ENCODE results near the gene BLOC1S1.

The BLOC1S1 gene

DNA sequence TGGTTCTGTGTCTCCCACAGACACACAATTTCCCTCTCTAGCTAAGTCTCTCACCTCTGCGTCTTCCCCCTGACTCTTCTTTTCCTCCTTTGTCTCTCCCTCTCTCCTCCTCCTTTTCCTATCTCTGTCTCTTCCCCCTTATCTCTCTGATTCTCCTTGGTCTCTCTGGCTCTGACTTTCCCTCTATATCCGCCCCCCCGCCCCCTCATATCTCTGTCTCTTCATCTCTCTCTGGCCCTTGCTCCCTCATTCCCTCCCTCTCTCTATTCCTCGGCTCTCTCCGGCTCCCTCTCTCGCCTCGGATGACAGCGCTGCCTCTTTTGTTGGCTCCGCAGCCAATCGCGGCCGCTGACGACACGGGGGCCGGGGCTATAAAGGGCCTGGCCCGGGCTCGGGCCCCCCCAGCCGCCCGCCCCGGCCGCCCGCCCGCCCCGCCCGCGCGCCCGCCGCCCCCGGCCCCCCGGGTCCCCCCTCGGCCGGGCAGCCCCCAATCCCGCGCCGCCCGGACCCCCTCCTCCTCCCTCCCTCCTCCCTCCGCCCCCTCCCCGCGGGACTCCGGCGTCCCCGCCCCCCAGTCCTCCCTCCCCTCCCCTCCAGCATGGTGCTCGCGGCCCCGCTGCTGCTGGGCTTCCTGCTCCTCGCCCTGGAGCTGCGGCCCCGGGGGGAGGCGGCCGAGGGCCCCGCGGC is 27.0 kb downstream of the BLOC1S1 start, which contains the start of gene GDF11:
Gene GDF11, plus strand, starts transcription at position 404 of the 687 bp plus-strand sequence. Its CDS starts 195 bp downstream, at position 599.
- H3K4me1 ChIP-seq (ENCODE audit: insufficient read depth, insufficient read length) = peaks cover 8% of the 10 kb centered on the region
- no peak for DNase-seq (ENCODE audit: low read depth, low spot score)
- H3K36me3 ChIP-seq (ENCODE audit: insufficient read depth, insufficient read length, low read length) = peaks cover under 1% of the 10 kb centered on the region
- H3K4me3 ChIP-seq (ENCODE audit: insufficient read length, low read depth) = peak within 1 kb of the TSS; percentile 98
- H3K9ac ChIP-seq (ENCODE audit: insufficient read length, low read depth) = peak within 1 kb of the TSS; percentile 98
- H3K9me3 ChIP-seq (ENCODE audit: insufficient read depth, low read length) = no peaks in the 10 kb centered on the region
- peaks cover 3% of the 10 kb centered on the region for H3K27me3 ChIP-seq (ENCODE audit: insufficient read depth, insufficient read length)
- TF ChIP-seq ZNF274 (IDR thresholded peaks at IDR 0.05; ENCODE audit: low read depth, low read length) = no peak
- no peak for TF ChIP-seq SUZ12 (IDR thresholded peaks at IDR 0.05; ENCODE audit: extremely low read depth, insufficient read depth, insufficient read length)
- no peak for TF ChIP-seq YY1 (IDR thresholded peaks at IDR 0.05; ENCODE audit: insufficient read depth, insufficient read length)

DNA sequence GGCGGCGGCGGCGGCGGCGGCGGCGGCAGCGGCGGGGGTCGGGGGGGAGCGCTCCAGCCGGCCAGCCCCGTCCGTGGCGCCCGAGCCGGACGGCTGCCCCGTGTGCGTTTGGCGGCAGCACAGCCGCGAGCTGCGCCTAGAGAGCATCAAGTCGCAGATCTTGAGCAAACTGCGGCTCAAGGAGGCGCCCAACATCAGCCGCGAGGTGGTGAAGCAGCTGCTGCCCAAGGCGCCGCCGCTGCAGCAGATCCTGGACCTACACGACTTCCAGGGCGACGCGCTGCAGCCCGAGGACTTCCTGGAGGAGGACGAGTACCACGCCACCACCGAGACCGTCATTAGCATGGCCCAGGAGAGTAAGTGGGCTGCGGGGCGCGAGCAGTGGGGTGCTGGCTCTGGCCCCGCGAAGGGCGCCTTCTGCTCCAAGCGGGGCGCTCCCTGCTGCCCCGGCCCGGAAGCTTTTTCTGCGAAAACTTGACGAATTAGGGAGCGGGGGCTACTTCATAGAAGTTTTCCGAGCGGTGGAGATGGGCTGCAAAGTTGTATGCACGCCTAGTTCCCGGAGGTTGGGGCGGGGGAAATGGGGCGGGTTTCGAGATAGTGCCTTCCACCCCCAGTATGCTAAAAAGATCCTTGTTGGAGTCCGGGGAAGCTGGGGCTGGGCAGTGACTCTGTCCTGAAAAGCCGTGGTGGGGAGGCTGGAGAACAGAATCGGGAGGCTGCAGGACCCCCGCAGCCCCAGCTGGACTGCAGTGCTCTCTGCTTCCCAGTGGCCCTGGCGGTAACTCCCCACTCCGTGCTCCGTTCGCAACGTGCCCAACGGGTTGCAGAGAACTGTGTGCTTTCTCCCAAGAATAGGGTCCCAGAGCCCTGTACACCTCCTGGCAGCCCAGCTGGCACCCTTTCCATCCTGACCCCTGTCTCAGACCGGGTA is 27.8 kb downstream of the BLOC1S1 start:
- Histone ChIP-seq H3K9me3 (ENCODE audit: insufficient read depth, low read length) (no peaks in the 10 kb centered on the region), H3K27me3 (ENCODE audit: insufficient read depth, insufficient read length) (peaks cover 3% of the 10 kb centered on the region), H3K36me3 (ENCODE audit: insufficient read depth, insufficient read length, low read length) (peaks cover 9% of the 10 kb centered on the region), H3K9ac (ENCODE audit: insufficient read length, low read depth) (peak overlapping the region; percentile 98), H3K4me3 (ENCODE audit: insufficient read length, low read depth) (peak overlapping the region; percentile 98), H3K4me1 (ENCODE audit: insufficient read depth, insufficient read length) (peaks cover 12% of the 10 kb centered on the region)
- no peak for DNase-seq (ENCODE audit: low read depth, low spot score)
- TF ChIP-seq YY1 (IDR thresholded peaks at IDR 0.05; ENCODE audit: insufficient read depth, insufficient read length) = no peak
- no peak for TF ChIP-seq ZNF274 (IDR thresholded peaks at IDR 0.05; ENCODE audit: low read depth, low read length)
- TF ChIP-seq SUZ12 (IDR thresholded peaks at IDR 0.05; ENCODE audit: extremely low read depth, insufficient read depth, insufficient read length) = no peak

DNA sequence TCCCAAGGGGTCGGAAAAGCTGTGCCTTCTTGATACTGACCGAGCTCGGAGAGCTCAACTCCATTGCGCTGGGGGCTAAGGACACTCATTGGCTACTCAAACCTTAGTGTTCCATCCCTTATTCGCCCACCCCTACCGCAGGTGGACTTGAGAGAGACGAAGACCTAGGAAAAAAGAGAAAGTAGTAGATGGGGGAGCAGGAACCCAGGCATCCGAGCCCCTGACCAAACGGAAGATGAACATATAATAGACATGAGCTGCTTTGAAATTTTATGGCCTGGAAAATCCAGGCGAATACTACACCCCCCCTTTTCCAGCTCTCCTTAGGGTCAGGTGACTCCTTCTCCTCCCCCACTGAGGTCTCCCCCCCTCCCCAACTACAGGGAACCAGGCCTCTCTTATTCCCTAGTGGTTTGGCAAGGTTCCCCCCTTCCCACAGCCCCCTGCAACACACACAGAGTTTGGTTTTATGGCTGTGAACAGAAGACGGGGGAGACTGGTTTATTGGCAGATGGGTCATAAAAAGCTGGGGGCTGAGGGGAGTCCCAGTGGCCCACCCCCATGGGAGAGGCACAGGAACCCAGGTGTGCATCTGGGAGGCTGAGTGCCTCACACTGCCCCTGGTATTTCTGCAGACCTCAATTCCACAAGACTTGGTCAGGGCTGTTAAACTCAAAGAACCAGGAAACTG is 28.6 kb downstream of the BLOC1S1 start:
- Histone ChIP-seq H3K4me3 (ENCODE audit: insufficient read length, low read depth) (peak overlapping the region; percentile 98), H3K27me3 (ENCODE audit: insufficient read depth, insufficient read length) (peaks cover 3% of the 10 kb centered on the region), H3K36me3 (ENCODE audit: insufficient read depth, insufficient read length, low read length) (peaks cover 17% of the 10 kb centered on the region), H3K9me3 (ENCODE audit: insufficient read depth, low read length) (no peaks in the 10 kb centered on the region), H3K4me1 (ENCODE audit: insufficient read depth, insufficient read length) (peaks cover 12% of the 10 kb centered on the region), H3K9ac (ENCODE audit: insufficient read length, low read depth) (peak overlapping the region; percentile 98)
- no peak for DNase-seq (ENCODE audit: low read depth, low spot score)
- no peak for TF ChIP-seq ZNF274 (IDR thresholded peaks at IDR 0.05; ENCODE audit: low read depth, low read length)
- TF ChIP-seq SUZ12 (IDR thresholded peaks at IDR 0.05; ENCODE audit: extremely low read depth, insufficient read depth, insufficient read length) = no peak
- no peak for TF ChIP-seq YY1 (IDR thresholded peaks at IDR 0.05; ENCODE audit: insufficient read depth, insufficient read length)

DNA sequence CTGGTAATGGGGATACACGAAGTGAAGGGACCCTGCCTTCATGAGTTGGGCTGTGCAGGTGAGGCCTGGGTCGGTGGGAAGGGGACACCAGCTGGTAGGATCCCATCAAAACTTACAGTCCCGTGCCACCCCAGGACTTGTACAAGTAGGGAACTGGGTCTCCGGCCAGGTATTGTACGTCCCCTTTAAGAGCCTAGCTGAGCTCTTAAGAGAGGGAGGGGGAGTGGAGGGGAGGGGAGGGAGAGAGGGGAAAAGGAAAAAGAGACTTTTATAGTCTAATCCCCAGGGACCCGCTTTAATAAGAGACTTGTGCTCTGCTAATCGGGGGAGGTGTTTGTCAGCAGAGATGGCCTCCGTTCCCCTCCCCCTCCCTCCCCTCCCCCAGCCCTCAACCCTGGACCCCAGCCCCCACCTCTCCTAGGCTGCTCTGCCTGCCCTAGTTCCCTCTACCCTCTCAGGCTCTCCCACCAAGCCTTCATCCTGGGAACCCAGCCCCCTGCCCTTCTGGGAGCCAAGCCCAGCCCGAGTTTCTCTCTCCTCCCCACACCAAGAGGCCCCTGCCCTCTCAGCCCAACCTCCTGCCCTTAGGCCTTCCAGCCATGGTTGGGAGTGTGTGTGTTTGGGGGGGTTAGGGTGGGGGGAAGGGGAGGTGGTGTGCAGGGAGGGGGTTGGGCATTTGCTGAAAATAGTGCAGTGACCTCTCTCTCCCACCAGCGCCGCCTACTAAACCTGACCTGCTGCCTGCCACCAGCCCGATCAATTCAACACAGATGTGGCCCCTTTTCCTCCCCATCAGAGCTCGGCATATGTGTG is 29.7 kb downstream of the BLOC1S1 start:
- peak overlapping the region; percentile 98 for H3K4me3 ChIP-seq (ENCODE audit: insufficient read length, low read depth)
- H3K4me1 ChIP-seq (ENCODE audit: insufficient read depth, insufficient read length) = peaks cover 12% of the 10 kb centered on the region
- peak overlapping the region; percentile 98 for H3K9ac ChIP-seq (ENCODE audit: insufficient read length, low read depth)
- peaks cover 3% of the 10 kb centered on the region for H3K27me3 ChIP-seq (ENCODE audit: insufficient read depth, insufficient read length)
- no peaks in the 10 kb centered on the region for H3K9me3 ChIP-seq (ENCODE audit: insufficient read depth, low read length)
- peaks cover 26% of the 10 kb centered on the region for H3K36me3 ChIP-seq (ENCODE audit: insufficient read depth, insufficient read length, low read length)
- peak; percentile 96 for DNase-seq (ENCODE audit: low read depth, low spot score)
- TF ChIP-seq ZNF274 (IDR thresholded peaks at IDR 0.05; ENCODE audit: low read depth, low read length) (no peak), YY1 (IDR thresholded peaks at IDR 0.05; ENCODE audit: insufficient read depth, insufficient read length) (no peak), SUZ12 (IDR thresholded peaks at IDR 0.05; ENCODE audit: extremely low read depth, insufficient read depth, insufficient read length) (no peak)

DNA sequence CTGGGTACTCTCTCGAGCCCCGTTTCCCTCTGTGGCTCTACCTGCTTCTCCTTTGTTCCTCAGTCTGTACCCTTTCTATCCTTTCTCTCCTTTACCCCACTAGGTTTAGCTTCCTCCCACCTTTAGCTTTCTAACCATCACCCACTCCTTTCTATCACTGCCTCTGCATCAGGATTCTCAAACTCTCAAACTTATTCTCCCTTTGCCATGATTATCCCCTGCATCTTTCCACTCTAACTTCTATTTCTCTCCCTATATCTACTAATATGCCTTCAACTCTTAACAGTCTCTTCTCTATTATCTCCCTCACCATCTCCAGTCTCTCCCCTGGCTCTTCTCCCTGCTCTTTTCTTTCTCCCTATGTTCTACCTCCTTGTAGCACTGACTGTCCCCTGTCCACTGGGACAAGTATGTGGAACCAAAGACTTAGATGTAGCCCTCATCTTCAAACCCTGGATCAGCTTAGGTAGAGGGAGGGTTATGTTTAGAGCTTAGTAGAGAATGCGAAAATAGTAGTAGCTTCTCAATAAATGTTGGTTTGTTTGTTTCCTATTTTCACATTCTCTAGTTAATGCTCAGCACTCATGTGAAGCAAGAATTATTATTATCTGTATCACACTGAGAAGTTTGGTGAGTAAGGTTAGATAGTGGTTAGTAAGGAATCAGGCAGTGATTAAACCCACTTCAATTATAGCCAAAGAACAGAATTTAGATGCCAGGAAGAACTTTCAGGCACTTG is 30.5 kb downstream of the BLOC1S1 start:
- TF ChIP-seq ZNF274 (IDR thresholded peaks at IDR 0.05; ENCODE audit: low read depth, low read length) (no peak), YY1 (IDR thresholded peaks at IDR 0.05; ENCODE audit: insufficient read depth, insufficient read length) (no peak), SUZ12 (IDR thresholded peaks at IDR 0.05; ENCODE audit: extremely low read depth, insufficient read depth, insufficient read length) (no peak)
- no peak for DNase-seq (ENCODE audit: low read depth, low spot score)
- H3K9ac ChIP-seq (ENCODE audit: insufficient read length, low read depth) = peak overlapping the region; percentile 79

DNA sequence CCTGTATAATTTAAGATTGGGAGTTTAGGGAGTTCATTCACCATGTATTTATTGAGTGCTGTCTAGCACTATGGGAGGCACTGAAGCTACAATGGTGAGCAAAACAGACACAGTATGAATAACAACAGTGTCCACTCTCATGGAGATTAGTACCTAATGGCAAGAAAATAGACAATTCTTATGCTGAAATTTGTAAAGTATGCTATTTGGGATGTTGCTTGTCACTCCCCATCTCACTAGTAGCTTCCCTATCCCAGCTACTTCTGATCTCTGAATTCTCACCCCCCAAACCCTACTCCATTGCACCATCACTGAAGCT is 31.0 kb downstream of the BLOC1S1 start:
- H3K4me3 ChIP-seq (ENCODE audit: insufficient read length, low read depth) = no peak overlapping the region
- no peaks in the 10 kb centered on the region for H3K9me3 ChIP-seq (ENCODE audit: insufficient read depth, low read length)
- TF ChIP-seq ZNF274 (IDR thresholded peaks at IDR 0.05; ENCODE audit: low read depth, low read length) = no peak
- no peak for TF ChIP-seq YY1 (IDR thresholded peaks at IDR 0.05; ENCODE audit: insufficient read depth, insufficient read length)
- no peak for TF ChIP-seq SUZ12 (IDR thresholded peaks at IDR 0.05; ENCODE audit: extremely low read depth, insufficient read depth, insufficient read length)
- no peak for DNase-seq (ENCODE audit: low read depth, low spot score)
- no peak overlapping the region for H3K9ac ChIP-seq (ENCODE audit: insufficient read length, low read depth)
- H3K27me3 ChIP-seq (ENCODE audit: insufficient read depth, insufficient read length) = peaks cover 2% of the 10 kb centered on the region
- peaks cover 39% of the 10 kb centered on the region for H3K36me3 ChIP-seq (ENCODE audit: insufficient read depth, insufficient read length, low read length)
- H3K4me1 ChIP-seq (ENCODE audit: insufficient read depth, insufficient read length) = peaks cover 12% of the 10 kb centered on the region

More for the DNA sequence above, 30.5 kb downstream of the BLOC1S1 start:
- Histone ChIP-seq H3K4me1 (ENCODE audit: insufficient read depth, insufficient read length) (peaks cover 12% of the 10 kb centered on the region), H3K9me3 (ENCODE audit: insufficient read depth, low read length) (no peaks in the 10 kb centered on the region), H3K27me3 (ENCODE audit: insufficient read depth, insufficient read length) (peaks cover 3% of the 10 kb centered on the region), H3K4me3 (ENCODE audit: insufficient read length, low read depth) (peak overlapping the region; percentile 35), H3K36me3 (ENCODE audit: insufficient read depth, insufficient read length, low read length) (peaks cover 34% of the 10 kb centered on the region)
